Measurements from ENCODE around the gene BACH1. TPM values are rescaled to one million over a fixed set of nuclear protein-coding genes. Genes with fewer than 3 reads are reported as not detected.

Gene BACH1
- total and polyA plus RNA-seq, 2 donors (not counting 3 experiments of a cell fraction or from before 2014, with no cell fraction given) = 7.2 to 28.8 TPM

DNA sequence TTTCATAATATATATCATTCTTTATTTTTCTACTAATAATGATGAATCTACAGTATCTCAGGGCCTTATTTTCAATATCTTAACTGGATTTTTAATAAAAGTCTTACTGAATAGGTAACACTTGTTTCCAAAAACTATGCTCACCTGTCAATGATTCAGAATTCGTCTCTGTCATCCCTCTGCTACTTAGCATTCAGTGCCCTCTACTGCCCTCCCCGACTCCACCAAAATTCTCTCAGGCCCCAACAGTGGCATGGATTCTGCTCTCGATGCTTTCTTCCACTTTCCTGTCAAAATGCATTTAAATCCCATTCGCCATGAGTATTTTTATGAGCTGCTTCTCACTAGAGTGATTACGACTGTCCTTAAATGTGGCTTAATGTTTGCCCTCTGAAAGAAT lies 10.5 kb upstream of the BACH1 start:
- no peak for DNase-seq (ENCODE audit: low read depth, low spot score)
- FAIRE-seq = no peak
- no peaks in the 10 kb centered on the region for H3K9me3 ChIP-seq (replicated peaks; ENCODE audit: control insufficient read depth, insufficient read depth, low read length)
- ChIA-PET CTCF (interaction anchor here (1.0 to 1.5 kb wide), 10 partner anchors 13 to 124 kb away, joined by 3 to 11 read pairs (median 3); no protein-coding TSS in a partner anchor), POLR2A (interaction anchor here (1.0 kb wide), 1 partner anchor 10 kb away, joined by 3 read pairs; the partner anchor contains the start of gene BACH1)
- no peaks in the 10 kb centered on the region for H3K79me2 ChIP-seq (ENCODE audit: control insufficient read depth, insufficient read depth, low read length)
- intact Hi-C loops (cut with micrococcal nuclease) (no loop called here), dilution Hi-C loops (cut with MboI; ENCODE audit: extremely low pct_ligation_motif_present, low sequenced_read_pairs) (no loop called here)
- H4K20me1 ChIP-seq (replicated peaks; ENCODE audit: control insufficient read depth, extremely low read depth, insufficient read depth, low read length) = no peaks in the 10 kb centered on the region
- H3K9me1 ChIP-seq (replicated peaks; ENCODE audit: control insufficient read depth, extremely low read depth, insufficient read depth, low read length) = no peaks in the 10 kb centered on the region
- no peak overlapping the region for H3K9ac ChIP-seq (replicated peaks; ENCODE audit: extremely low read depth, insufficient read depth, low read length)
- H3K4me3 ChIP-seq (replicated peaks in 1 of 3; ENCODE audit: insufficient read depth in 1 of 3, low read depth in 1 of 3, low read length in 3 of 3) = no peak overlapping the region
- no peak overlapping the region for H2AFZ ChIP-seq (ENCODE audit: low read depth, low read length)
- TF ChIP-seq EZH2 (IDR thresholded peaks at IDR 0.05; ENCODE audit: borderline replicate concordance, low read depth, low read length, severe bottlenecking) = no peak
- H3K4me1 ChIP-seq (ENCODE audit: control insufficient read depth, extremely low read depth, insufficient read depth, low read length) = peaks cover 32% of the 10 kb centered on the region
- no TSS peak for BruUV-seq (replicated peaks)
- H3K36me3 ChIP-seq (ENCODE audit: control insufficient read depth in 2 of 2, extremely low read depth in 1 of 2, insufficient read depth in 2 of 2, low read length in 2 of 2) = no peaks in the 10 kb centered on the region
- no peak overlapping the region for H3K27ac ChIP-seq (ENCODE audit: insufficient read depth, low read depth, low read length)
- H3K4me2 ChIP-seq (ENCODE audit: insufficient read depth, low read length) = no peak overlapping the region
- H3K27me3 ChIP-seq (ENCODE audit: control insufficient read depth in 2 of 2, insufficient read depth in 2 of 2, low read length in 2 of 2) = peaks cover 3 to 5% of the 10 kb centered on the region in 2 experiments

DNA sequence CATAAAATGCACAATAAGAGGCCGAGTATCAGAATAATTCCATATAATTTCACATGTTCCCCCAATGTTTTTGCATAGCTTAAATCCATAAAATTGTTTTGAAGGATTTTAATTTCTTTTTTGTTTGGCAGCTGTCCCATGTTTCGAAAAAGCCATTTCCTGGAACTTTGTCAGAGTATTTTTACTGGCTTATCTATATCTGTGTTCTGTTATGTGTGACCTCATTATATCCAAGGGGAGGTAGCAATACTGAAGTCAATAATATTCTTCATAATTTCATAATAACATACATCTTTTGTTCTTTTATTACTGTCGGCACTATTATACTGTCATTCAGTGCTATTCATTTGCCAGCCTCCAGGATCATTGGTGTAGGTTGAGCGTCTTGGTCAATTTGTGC lies 9.4 kb upstream of the BACH1 start:
- no peaks in the 10 kb centered on the region for H3K9me3 ChIP-seq (replicated peaks; ENCODE audit: control insufficient read depth, insufficient read depth, low read length)
- peaks cover 3 to 5% of the 10 kb centered on the region in 2 experiments for H3K27me3 ChIP-seq (ENCODE audit: control insufficient read depth in 2 of 2, insufficient read depth in 2 of 2, low read length in 2 of 2)
- H3K4me3 ChIP-seq (replicated peaks in 1 of 3; ENCODE audit: insufficient read depth in 1 of 3, low read depth in 1 of 3, low read length in 3 of 3) = no peak overlapping the region
- no peaks in the 10 kb centered on the region for H3K36me3 ChIP-seq (ENCODE audit: control insufficient read depth in 2 of 2, extremely low read depth in 1 of 2, insufficient read depth in 2 of 2, low read length in 2 of 2)
- H3K9me1 ChIP-seq (replicated peaks; ENCODE audit: control insufficient read depth, extremely low read depth, insufficient read depth, low read length) = no peaks in the 10 kb centered on the region
- peak overlapping the region; percentile 28 for H3K27ac ChIP-seq (ENCODE audit: insufficient read depth, low read depth, low read length)
- POLR2A ChIA-PET = interaction anchor here (1.0 kb wide), 1 partner anchor 9 kb away, joined by 3 read pairs; the partner anchor contains the start of gene BACH1
- no TSS peak for BruUV-seq (replicated peaks)
- no peaks in the 10 kb centered on the region for H4K20me1 ChIP-seq (replicated peaks; ENCODE audit: control insufficient read depth, extremely low read depth, insufficient read depth, low read length)
- H3K79me2 ChIP-seq (ENCODE audit: control insufficient read depth, insufficient read depth, low read length) = no peaks in the 10 kb centered on the region
- peak overlapping the region; percentile 77 for H3K4me2 ChIP-seq (ENCODE audit: insufficient read depth, low read length)
- TF ChIP-seq GATA2 (IDR thresholded peaks at IDR 0.05; ENCODE audit: insufficient read depth, insufficient read length, low read depth, low read length) = peak; percentile 47
- TF ChIP-seq JUN (IDR thresholded peaks at IDR 0.05; ENCODE audit: borderline replicate concordance, insufficient read depth, insufficient read length, low read depth) = peak; percentile 46
- TF ChIP-seq EZH2 (IDR thresholded peaks at IDR 0.05; ENCODE audit: borderline replicate concordance, low read depth, low read length, severe bottlenecking) = no peak
- FAIRE-seq = peak; percentile 37
- H3K4me1 ChIP-seq (ENCODE audit: control insufficient read depth, extremely low read depth, insufficient read depth, low read length) = peaks cover 32% of the 10 kb centered on the region
- CTCF ChIA-PET = interaction anchor here (1.0 to 1.7 kb wide), 8 partner anchors 13 to 125 kb away, joined by 3 to 11 read pairs (median 4); no protein-coding TSS in a partner anchor
- dilution Hi-C loops (cut with MboI; ENCODE audit: extremely low pct_ligation_motif_present, low sequenced_read_pairs) (no loop called here), intact Hi-C loops (cut with micrococcal nuclease) (loop anchor here (1.0 kb wide), 1 partner anchor 9 kb away; the partner anchor contains the start of gene BACH1)
- peak overlapping the region; percentile 23 for H2AFZ ChIP-seq (ENCODE audit: low read depth, low read length)
- peak; percentile 85 for DNase-seq (ENCODE audit: low read depth, low spot score)
- H3K9ac ChIP-seq (replicated peaks; ENCODE audit: extremely low read depth, insufficient read depth, low read length) = no peak overlapping the region

Data from endothelial cell of umbilical vein (primary cell).